Astrocyte of the spinal cord (primary cell): ENCODE results near the gene CSPG4.

ENCODE experiments used
- DNase-seq: peaks from one replicate; pipeline ENCODE4 v3.0.0; 2011; ENCODE audit warnings: low read depth, low spot score
- H3K4me3 ChIP-seq: 2 replicates; pipeline ENCODE4 v1.5.1; 2011; ENCODE audit warnings: low read depth, mild to moderate bottlenecking, low read length, moderate library complexity
- CTCF ChIP-seq: IDR thresholded peaks from 2 replicates; pipeline ENCODE4 v1.5.1; 2012; ENCODE audit warnings: low read depth, mild to moderate bottlenecking, low read length, inconsistent platforms
- in situ Hi-C: cut with HindIII; loops from 2 replicates; pipeline ENCODE4 v1.10.0; 2017; ENCODE audit warnings: low sequenced_read_pairs

Gene CSPG4

GRCh38 chr15:75729326-75730069 lies 16.9 kb upstream of the CSPG4 start:
- H3K4me3 ChIP-seq, result no peak overlapping the region
- no peak for TF ChIP-seq CTCF
- DNase-seq, result no peak
- in situ Hi-C loops, result no loop called here

- in situ Hi-C loops, result no loop called here
- no peak overlapping the region for H3K4me3 ChIP-seq
- DNase-seq, result peak; percentile 28
- peak; percentile 66 for TF ChIP-seq CTCF
These were observed 15.4 kb upstream of the CSPG4 start for GRCh38 chr15:75727851-75728715.

GRCh38 chr15:75727031-75727531 lies 14.4 kb upstream of the CSPG4 start:
- in situ Hi-C loops, result no loop called here
- H3K4me3 ChIP-seq, result no peak overlapping the region
- no peak for DNase-seq
- no peak for TF ChIP-seq CTCF

GRCh38 chr15:75725719-75726607 lies 13.3 kb upstream of the CSPG4 start:
- DNase-seq, result no peak

GRCh38 chr15:75725006-75725718 lies 12.5 kb upstream of the CSPG4 start:
- in situ Hi-C loops, result no loop called here
- H3K4me3 ChIP-seq, result no peak overlapping the region
- TF ChIP-seq CTCF, result no peak
- DNase-seq, result no peak

More at GRCh38 chr15:75725719-75726607, 13.3 kb upstream of the CSPG4 start:
- no peak overlapping the region for H3K4me3 ChIP-seq
- no peak for TF ChIP-seq CTCF
- in situ Hi-C loops, result no loop called here
